Kidney epithelial cell (primary cell): Measurements from ENCODE around the gene STARD5. TPM values are rescaled to one million over a fixed set of nuclear protein-coding genes. Genes with fewer than 3 reads are reported as not detected.

Experiments
- DNase-seq: peaks from one replicate; pipeline ENCODE4 v3.0.0-alpha.2; 2010; ENCODE audit warnings: low read depth
- H3K27me3 ChIP-seq: 2 replicates; pipeline ENCODE4 v1.6.0; 2011; ENCODE audit warnings: low read length; ENCODE audit not compliant: control insufficient read depth, insufficient read depth
- H3K36me3 ChIP-seq: 2 replicates; pipeline ENCODE4 v1.5.1; 2011; ENCODE audit warnings: low read length; ENCODE audit not compliant: control insufficient read depth, insufficient read depth
- H3K4me3 ChIP-seq: 2 replicates; pipeline ENCODE4 v1.5.1; 2011; ENCODE audit warnings: low read depth, mild to moderate bottlenecking, control low read depth, low read length
- total RNA-seq: library from RNA; depleted of rRNA; stranded (reverse); fragments of >200 nt; gene quantifications from 2 replicates; pipeline ENCODE4 v1.2.3, GENCODE V29; 2015
- TF ChIP-seq, protein P1 (sequence below): IDR thresholded peaks from 2 replicates; pipeline ENCODE4 v1.5.1; 2011; ENCODE audit warnings: mild to moderate bottlenecking, moderate library complexity, low read length, control low read depth, inconsistent platforms; ENCODE audit not compliant: insufficient read depth, poor library complexity, severe bottlenecking

STARD5 gene
- total RNA-seq, 1 donor from 2014 or later, result 1.2 TPM

DNA sequence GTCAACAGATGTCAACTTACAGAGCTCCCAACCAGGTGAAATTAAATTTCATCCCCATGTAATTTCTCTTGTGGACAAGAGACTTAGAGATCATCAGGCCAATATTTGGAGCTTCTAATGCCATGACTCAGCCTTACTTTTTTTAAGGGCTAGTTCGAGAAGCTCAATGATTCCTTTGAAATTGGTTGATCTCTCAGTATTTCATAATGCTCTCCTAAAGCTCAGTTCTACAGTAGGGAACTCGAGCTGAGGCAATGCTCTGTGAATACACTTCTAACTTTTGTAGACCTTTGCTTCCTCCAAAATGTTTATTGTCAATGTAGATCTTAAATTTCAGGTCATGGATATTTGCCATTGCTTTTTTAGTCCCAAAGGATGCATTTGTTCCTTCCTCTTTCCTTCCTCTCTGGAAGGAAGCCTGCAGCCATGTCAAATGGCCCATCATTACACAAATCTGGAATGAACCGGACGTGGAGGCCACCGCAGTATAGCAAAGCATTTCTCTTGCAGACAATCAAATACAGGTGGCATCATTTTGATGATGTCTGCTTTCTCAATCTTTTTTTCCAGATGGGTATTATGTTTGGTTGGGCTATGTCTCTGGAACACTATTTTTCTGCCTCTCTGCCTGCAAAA lies 28.3 kb downstream of the STARD5 start:
- TF ChIP-seq, protein P1, sequence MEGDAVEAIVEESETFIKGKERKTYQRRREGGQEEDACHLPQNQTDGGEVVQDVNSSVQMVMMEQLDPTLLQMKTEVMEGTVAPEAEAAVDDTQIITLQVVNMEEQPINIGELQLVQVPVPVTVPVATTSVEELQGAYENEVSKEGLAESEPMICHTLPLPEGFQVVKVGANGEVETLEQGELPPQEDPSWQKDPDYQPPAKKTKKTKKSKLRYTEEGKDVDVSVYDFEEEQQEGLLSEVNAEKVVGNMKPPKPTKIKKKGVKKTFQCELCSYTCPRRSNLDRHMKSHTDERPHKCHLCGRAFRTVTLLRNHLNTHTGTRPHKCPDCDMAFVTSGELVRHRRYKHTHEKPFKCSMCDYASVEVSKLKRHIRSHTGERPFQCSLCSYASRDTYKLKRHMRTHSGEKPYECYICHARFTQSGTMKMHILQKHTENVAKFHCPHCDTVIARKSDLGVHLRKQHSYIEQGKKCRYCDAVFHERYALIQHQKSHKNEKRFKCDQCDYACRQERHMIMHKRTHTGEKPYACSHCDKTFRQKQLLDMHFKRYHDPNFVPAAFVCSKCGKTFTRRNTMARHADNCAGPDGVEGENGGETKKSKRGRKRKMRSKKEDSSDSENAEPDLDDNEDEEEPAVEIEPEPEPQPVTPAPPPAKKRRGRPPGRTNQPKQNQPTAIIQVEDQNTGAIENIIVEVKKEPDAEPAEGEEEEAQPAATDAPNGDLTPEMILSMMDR, result no peak
- Histone ChIP-seq H3K27me3 (peaks cover 9% of the 10 kb centered on the region), H3K4me3 (no peak overlapping the region), H3K36me3 (no peaks in the 10 kb centered on the region)
- no peak for DNase-seq

DNA sequence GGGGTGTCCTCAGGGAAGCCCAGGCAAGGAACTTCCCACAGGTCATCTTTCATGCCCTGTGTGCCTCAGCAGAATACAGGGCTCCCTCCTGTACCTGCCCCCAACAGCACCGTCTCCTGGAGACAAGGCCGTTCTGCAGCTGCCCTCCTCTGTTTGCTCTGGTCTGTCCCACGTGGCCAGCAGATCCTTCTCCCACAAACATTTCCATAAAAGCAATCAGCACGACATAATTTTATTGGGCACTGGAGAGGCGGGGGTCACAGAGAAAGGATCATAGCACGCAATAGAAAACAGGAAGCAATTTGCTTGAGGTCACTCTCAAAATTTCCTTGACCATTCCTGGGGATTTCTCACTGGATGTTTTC lies 29.4 kb downstream of the STARD5 start:
- Histone ChIP-seq H3K4me3 (no peak overlapping the region), H3K36me3 (no peaks in the 10 kb centered on the region), H3K27me3 (peaks cover 9% of the 10 kb centered on the region)
- TF ChIP-seq, protein P1, result no peak
- DNase-seq, result no peak

DNA sequence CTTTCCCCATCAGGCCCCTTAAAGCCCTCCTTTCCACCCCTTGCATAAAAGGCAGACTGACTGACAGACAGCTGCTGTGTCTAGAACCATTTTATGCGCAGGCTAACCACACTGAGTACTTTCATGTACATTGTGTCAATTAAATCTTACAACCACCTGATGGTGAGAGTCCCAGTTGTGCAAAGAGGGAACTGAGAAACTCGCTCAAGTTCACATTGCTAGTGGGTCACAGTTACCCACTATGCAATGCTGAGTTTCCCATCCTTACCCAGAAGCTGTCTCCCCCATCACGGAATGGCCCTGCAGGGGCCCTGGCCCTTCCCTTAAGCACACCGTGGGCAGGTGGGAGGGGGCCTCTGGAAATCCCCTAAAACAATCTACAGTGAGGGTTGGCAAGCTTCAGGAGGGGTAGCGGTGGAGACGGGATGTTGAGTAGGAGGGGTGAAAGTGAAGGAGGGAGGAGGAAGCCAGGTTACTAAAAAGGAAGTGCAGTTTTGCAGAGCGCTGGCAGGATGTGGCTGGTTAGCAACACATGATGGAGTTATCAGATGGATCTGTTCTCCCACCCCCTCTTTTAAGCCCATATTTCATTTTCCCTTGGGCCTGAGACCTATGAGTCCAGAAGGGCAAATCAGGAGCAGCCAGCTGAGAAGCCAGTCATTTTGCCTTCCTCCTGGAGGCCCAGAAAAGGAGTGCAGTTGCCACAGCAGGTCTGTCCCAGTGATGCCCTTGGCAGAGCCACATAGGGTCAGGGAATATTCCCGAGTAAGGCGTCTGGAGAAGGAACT lies 30.0 kb downstream of the STARD5 start:
- DNase-seq, result no peak
- peaks cover 9% of the 10 kb centered on the region for H3K27me3 ChIP-seq
- TF ChIP-seq, protein P1, result no peak
- H3K36me3 ChIP-seq, result no peaks in the 10 kb centered on the region
- H3K4me3 ChIP-seq, result no peak overlapping the region

DNA sequence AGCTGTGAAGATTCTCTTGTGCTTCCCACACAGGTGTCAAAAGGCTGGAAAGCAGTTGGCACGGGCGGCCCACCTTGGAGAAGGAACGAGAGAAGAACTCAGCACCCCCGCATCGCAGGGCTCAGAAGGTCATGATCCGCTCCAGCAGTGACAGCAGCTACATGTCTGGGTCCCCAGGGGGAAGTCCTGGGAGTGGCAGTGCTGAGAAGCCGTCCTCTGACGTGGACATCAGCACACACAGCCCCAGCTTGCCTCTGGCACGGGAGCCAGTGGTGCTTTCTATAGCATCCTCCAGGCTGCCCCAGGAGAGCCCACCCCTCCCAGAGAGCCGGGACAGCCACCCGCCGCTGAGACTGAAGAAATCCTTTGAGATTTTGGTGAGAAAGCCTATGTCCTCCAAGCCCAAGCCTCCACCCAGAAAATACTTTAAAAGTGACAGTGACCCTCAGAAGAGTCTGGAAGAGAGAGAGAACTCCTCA lies 31.4 kb downstream of the STARD5 start:
- no peaks in the 10 kb centered on the region for H3K36me3 ChIP-seq
- peaks cover 7% of the 10 kb centered on the region for H3K27me3 ChIP-seq
- DNase-seq, result no peak
- TF ChIP-seq, protein P1, result no peak
- no peak overlapping the region for H3K4me3 ChIP-seq

DNA sequence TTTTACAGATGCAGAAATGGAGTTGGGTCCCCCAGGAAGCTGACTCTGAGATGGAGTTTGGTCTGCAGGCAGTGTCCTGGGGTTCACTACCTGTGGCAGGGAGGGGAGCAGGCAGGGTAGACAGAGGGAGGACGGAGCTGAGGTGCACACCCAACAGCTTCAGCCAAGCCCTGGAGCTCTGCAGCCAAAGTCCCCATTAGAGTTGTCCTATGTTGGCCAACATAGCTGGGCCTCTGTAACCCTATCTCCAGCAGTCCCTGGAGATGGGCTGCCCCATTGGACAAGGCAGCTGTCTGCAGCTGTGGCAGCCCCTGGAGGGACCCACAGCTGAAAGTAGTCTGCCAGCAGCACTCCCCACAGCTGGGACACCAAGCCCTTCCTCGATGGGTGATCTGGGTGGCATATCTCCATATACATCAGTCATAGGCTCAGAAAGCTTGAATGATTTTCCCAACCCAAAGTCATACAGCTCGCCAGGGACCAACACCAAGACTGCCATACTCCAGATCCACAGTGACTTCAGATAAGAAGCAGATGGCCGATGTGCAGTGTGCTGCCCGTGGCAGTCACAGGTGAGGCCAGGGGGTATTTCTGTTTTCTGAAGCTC lies 31.9 kb downstream of the STARD5 start:
- no peaks in the 10 kb centered on the region for H3K36me3 ChIP-seq
- H3K4me3 ChIP-seq, result no peak overlapping the region
- peaks cover 7% of the 10 kb centered on the region for H3K27me3 ChIP-seq
- TF ChIP-seq, protein P1, result no peak
- DNase-seq, result no peak
